GM12878 (cell line): ENCODE measurements around the gene AKNA. TPM values are rescaled to one million over a fixed set of nuclear protein-coding genes. Genes with fewer than 3 reads are reported as not detected.

Experiments used
- CREB1 ChIP-seq: IDR thresholded peaks from 2 replicates; pipeline ENCODE4 v1.6.1; 2012; ENCODE audit warnings: low read depth, mild to moderate bottlenecking, inconsistent platforms
- DPF2 ChIP-seq: fragments of 450-650 bp; IDR thresholded peaks from 2 replicates; pipeline ENCODE4 v1.6.1; 2017; ENCODE audit warnings: mild to moderate bottlenecking
- E2F8 ChIP-seq: fragments of 450-650 bp; IDR thresholded peaks from 2 replicates; pipeline ENCODE4 v1.6.1; 2018; ENCODE audit warnings: mild to moderate bottlenecking, low read depth, moderate library complexity; ENCODE audit not compliant: partially characterized antibody
- FOXM1 ChIP-seq: IDR thresholded peaks from 2 replicates; pipeline ENCODE4 v1.6.1; 2012; ENCODE audit warnings: low read depth, mild to moderate bottlenecking, inconsistent platforms, low read length, moderate library complexity
- HCFC1 ChIP-seq: fragments of 150-350 bp; IDR thresholded peaks from 2 replicates; pipeline ENCODE4 v1.6.1; 2014; ENCODE audit warnings: low read length
- IKZF1 ChIP-seq: fragments of 450-650 bp; conservative IDR thresholded peaks from 2 replicates; pipeline ENCODE4 v1.6.1; 2017; ENCODE audit warnings: antibody characterized with exemption, mild to moderate bottlenecking
- NR2F1 ChIP-seq: fragments of 450-650 bp; conservative IDR thresholded peaks from 2 replicates; pipeline ENCODE4 v1.6.1; 2017; ENCODE audit warnings: mild to moderate bottlenecking
- NRF1 ChIP-seq: conservative IDR thresholded peaks from 2 replicates; pipeline ENCODE4 v1.6.1; 2011; ENCODE audit warnings: mild to moderate bottlenecking, low read depth, low read length, improper control_type of control experiment
- SREBF1 ChIP-seq: IDR thresholded peaks from 2 replicates; pipeline ENCODE4 v1.6.1; 2012; ENCODE audit warnings: mild to moderate bottlenecking, low read length
- TCF7 ChIP-seq: IDR thresholded peaks from 2 replicates; pipeline ENCODE4 v1.6.1; 2014; ENCODE audit warnings: antibody characterized with exemption, borderline replicate concordance
- ZBTB11 ChIP-seq: fragments of 450-650 bp; formaldehyde crosslinking; IDR thresholded peaks from 2 replicates; pipeline ENCODE4 v1.5.0; 2022; ENCODE audit warnings: mild to moderate bottlenecking, missing genetic modification characterization
- polyA plus RNA-seq, 11 experiments: library from polyadenylated mRNA; depleted of rRNA in 4 of 11; unstranded in 6 of 11; stranded (reverse) in 5 of 11; fragments of >200 nt; fragmentation: Nextera tagmentation in 4 of 11; fragmentation: Illumina TruSeq in 1 of 11; extraction: Ambion mirVana in 4 of 11; extraction: Trizol in 1 of 11; gene quantifications; 1 replicate in 1 of 11; 2 replicates in 10 of 11; pipeline versions ENCODE4 v1.2.1 to v1.2.3, GENCODE V29; 2011 to 2016; ENCODE audit warnings: inconsistent platforms in 2 of 11, missing spikeins in 2 of 11, low read depth in 1 of 11
- total RNA-seq, 4 experiments: library from RNA; depleted of rRNA in 3 of 4; stranded (reverse); fragments of >200 nt in 3 of 4; fragmentation: Illumina TruSeq in 1 of 4; extraction: Trizol in 1 of 4; gene quantifications; 2 replicates each; pipeline versions ENCODE4 v1.2.1 to v1.2.3, GENCODE V29; 2013 to 2021
- TF ChIP-seq, protein P1 (sequence below): fragments of 450-650 bp; formaldehyde crosslinking; IDR thresholded peaks from 2 replicates; pipeline ENCODE4 v1.4.0; 2022; ENCODE audit warnings: mild to moderate bottlenecking, moderate library complexity

Gene AKNA
- total and polyA plus RNA-seq, 10 of the 15 experiments (the other 5 are each of a cell fraction or from before 2014, with no cell fraction given) = 1.6 to 132 (median 35.3) TPM

DNA sequence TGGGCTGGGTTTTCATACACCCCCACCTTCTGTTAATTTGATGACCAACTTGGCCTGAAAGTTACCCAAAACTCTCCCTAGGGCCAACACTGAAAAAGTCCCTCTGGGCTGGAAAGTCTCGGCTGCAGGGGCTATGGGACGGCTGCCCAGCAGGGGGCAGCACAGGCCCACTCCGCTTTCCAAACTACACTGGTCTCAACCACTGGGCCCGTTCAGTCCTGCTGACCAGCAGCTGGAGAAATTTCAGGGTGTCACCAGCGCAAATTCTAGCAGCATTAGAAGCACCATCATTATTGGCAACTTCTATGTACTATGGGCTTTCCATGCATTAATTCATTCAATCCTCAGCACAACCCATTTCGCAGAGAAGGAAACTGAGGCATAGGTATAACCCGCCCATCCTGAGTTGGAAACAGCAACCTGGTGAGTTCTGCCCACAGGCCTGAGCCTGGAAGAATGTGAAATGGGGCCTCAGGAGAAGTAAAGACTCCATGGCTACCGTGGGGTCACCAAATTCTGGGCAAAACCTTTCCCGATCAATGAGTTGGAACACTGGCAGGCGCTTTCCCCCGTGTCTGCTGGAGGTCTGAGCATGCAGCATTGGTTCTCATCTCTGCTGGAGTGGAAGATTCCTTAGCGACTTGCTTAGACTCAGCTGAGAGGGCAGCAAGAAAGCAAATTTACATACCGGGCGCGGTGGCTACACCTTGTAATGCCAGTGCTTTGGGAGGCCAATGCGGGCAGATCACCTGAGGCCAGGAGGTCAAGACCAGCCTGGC lies 48.5 kb downstream of the AKNA start (continued):
- TF ChIP-seq NRF1 (no peak), NR2F1 (peak; percentile 33; the same call in 1 of the 2 replicates), CREB1 (no peak), FOXM1 (no peak), DPF2 (no peak), IKZF1 (peak; percentile 22; the same call in 1 of the 2 replicates), TCF7 (no peak), SREBF1 (no peak), HCFC1 (no peak), ZBTB11 (CRISPR knock-in tag) (no peak), E2F8 (no peak)
- TF ChIP-seq, protein P1, sequence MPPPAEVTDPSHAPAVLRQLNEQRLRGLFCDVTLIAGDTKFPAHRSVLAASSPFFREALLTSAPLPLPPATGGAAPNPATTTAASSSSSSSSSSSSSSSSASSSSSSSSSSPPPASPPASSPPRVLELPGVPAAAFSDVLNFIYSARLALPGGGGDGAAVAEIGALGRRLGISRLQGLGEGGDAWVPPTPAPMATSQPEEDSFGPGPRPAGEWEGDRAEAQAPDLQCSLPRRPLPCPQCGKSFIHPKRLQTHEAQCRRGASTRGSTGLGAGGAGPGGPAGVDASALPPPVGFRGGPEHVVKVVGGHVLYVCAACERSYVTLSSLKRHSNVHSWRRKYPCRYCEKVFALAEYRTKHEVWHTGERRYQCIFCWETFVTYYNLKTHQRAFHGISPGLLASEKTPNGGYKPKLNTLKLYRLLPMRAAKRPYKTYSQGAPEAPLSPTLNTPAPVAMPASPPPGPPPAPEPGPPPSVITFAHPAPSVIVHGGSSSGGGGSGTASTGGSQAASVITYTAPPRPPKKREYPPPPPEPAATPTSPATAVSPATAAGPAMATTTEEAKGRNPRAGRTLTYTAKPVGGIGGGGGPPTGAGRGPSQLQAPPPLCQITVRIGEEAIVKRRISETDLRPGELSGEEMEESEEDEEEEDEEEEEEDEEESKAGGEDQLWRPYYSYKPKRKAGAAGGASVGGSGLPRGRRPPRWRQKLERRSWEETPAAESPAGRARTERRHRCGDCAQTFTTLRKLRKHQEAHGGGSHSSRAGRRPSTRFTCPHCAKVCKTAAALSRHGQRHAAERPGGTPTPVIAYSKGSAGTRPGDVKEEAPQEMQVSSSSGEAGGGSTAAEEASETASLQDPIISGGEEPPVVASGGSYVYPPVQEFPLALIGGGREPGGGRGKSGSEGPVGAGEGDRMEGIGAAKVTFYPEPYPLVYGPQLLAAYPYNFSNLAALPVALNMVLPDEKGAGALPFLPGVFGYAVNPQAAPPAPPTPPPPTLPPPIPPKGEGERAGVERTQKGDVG (CRISPR knock-in tag) = no peak
